MM.1S (cell line): ENCODE measurements around the gene KLHL1.
A peak's percentile ranks its signal among the peaks of the same experiment; 100 is the strongest.

Source experiments
- DNase-seq: peaks from one replicate; pipeline ENCODE4 v3.0.0-alpha.2; 2015
- H2AFZ ChIP-seq: fragments of 300-600 bp; sonication (generic); 2 replicates; pipeline ENCODE4 v1.6.0; 2016; ENCODE audit warnings: antibody characterized with exemption, low read length
- H3F3A ChIP-seq: fragments of 300-600 bp; sonication (generic); 2 replicates; pipeline ENCODE4 v1.6.1; 2016; ENCODE audit warnings: mild to moderate bottlenecking, antibody characterized with exemption, low read length, moderate library complexity, mixed read lengths; ENCODE audit not compliant: insufficient read depth
- H3K27ac ChIP-seq: fragments of 300-600 bp; sonication (generic); 2 replicates; pipeline ENCODE4 v1.5.1; 2016; ENCODE audit warnings: mild to moderate bottlenecking, low read length
- H3K27me3 ChIP-seq: fragments of 300-600 bp; sonication (generic); replicated peaks from 2 replicates; pipeline ENCODE4 v1.6.0; 2016; ENCODE audit warnings: low read length; ENCODE audit not compliant: insufficient read depth
- H3K36me3 ChIP-seq: fragments of 300-600 bp; sonication (generic); replicated peaks from 2 replicates; pipeline ENCODE4 v1.6.1; 2016; ENCODE audit warnings: mild to moderate bottlenecking, low read length, mixed read lengths; ENCODE audit not compliant: insufficient read depth
- H3K4me1 ChIP-seq: fragments of 300-600 bp; sonication (generic); 2 replicates; pipeline ENCODE4 v1.6.1; 2016; ENCODE audit warnings: low read length, mixed read lengths
- H3K4me2 ChIP-seq: fragments of 300-600 bp; sonication (generic); 2 replicates; pipeline ENCODE4 v1.6.0; 2016; ENCODE audit warnings: low read depth, low read length
- H3K4me3 ChIP-seq: fragments of 300-600 bp; sonication (generic); 2 replicates; pipeline ENCODE4 v1.5.1; 2016; ENCODE audit warnings: low read length, mixed read lengths
- H3K79me2 ChIP-seq: fragments of 300-600 bp; sonication (generic); 2 replicates; pipeline ENCODE4 v1.6.1; 2016; ENCODE audit warnings: mixed run types, low read length, mixed read lengths
- H3K9ac ChIP-seq: fragments of 300-600 bp; sonication (generic); 2 replicates; pipeline ENCODE4 v1.6.1; 2016; ENCODE audit warnings: low read length, mixed read lengths
- H3K9me2 ChIP-seq: fragments of 300-600 bp; sonication (generic); replicated peaks from 2 replicates; pipeline ENCODE4 v1.6.1; 2016; ENCODE audit warnings: mild to moderate bottlenecking, low read length, mixed read lengths; ENCODE audit not compliant: insufficient read depth
- H3K9me3 ChIP-seq: fragments of 300-600 bp; sonication (generic); replicated peaks from 2 replicates; pipeline ENCODE4 v1.6.1; 2016; ENCODE audit warnings: mild to moderate bottlenecking, low read length, mixed read lengths; ENCODE audit not compliant: insufficient read depth
- H4K20me1 ChIP-seq: fragments of 300-600 bp; sonication (generic); 2 replicates; pipeline ENCODE4 v1.6.1; 2016; ENCODE audit warnings: mild to moderate bottlenecking, low read length, moderate library complexity, mixed read lengths; ENCODE audit not compliant: insufficient read depth
- CTCF ChIP-seq: fragments of 300-600 bp; sonication (generic); IDR thresholded peaks from 2 replicates; pipeline ENCODE4 v1.5.1; 2016; ENCODE audit warnings: antibody characterized with exemption, low read length, mixed read lengths
- EZH2 ChIP-seq: fragments of 300-600 bp; sonication (generic); optimal IDR thresholded peaks from 2 replicates; pipeline ENCODE3; 2017; ENCODE audit warnings: low read depth, mild to moderate bottlenecking, antibody characterized with exemption, low read length, mixed read lengths
- EZH2phosphoT487 ChIP-seq: fragments of 300-600 bp; sonication (generic); IDR thresholded peaks from 2 replicates; pipeline ENCODE4 v1.6.1; 2018; ENCODE audit warnings: antibody characterized with exemption, low read length

Gene KLHL1

GRCh38 chr13:69872321-69873047 is 235.8 kb downstream of the KLHL1 start:
- Histone ChIP-seq H3K27me3 (no peaks in the 10 kb centered on the region), H3K9me3 (no peaks in the 10 kb centered on the region), H3K9ac (no peak overlapping the region), H2AFZ (no peak overlapping the region), H4K20me1 (no peaks in the 10 kb centered on the region), H3K4me3 (no peak overlapping the region), H3K4me1 (no peaks in the 10 kb centered on the region), H3K4me2 (no peak overlapping the region), H3K36me3 (no peaks in the 10 kb centered on the region), H3F3A (no peaks in the 10 kb centered on the region), H3K79me2 (no peaks in the 10 kb centered on the region), H3K27ac (no peak overlapping the region), H3K9me2 (no peaks in the 10 kb centered on the region)
- DNase-seq: no peak
- TF ChIP-seq EZH2phosphoT487: no peak
- no peak for TF ChIP-seq CTCF
- TF ChIP-seq EZH2: no peak

GRCh38 chr13:69866555-69866954 is 241.7 kb downstream of the KLHL1 start:
- Histone ChIP-seq H3K4me2 (no peak overlapping the region), H3K9me2 (no peaks in the 10 kb centered on the region), H3K27me3 (no peaks in the 10 kb centered on the region), H2AFZ (no peak overlapping the region), H3K36me3 (no peaks in the 10 kb centered on the region), H3K9me3 (no peaks in the 10 kb centered on the region), H3K27ac (no peak overlapping the region), H3K79me2 (no peaks in the 10 kb centered on the region), H3K4me1 (no peaks in the 10 kb centered on the region), H3F3A (no peaks in the 10 kb centered on the region), H3K4me3 (no peak overlapping the region), H3K9ac (no peak overlapping the region), H4K20me1 (no peaks in the 10 kb centered on the region)
- TF ChIP-seq EZH2phosphoT487: no peak
- TF ChIP-seq CTCF: no peak
- TF ChIP-seq EZH2: no peak
- no peak for DNase-seq

GRCh38 chr13:69857183-69857821 is 250.9 kb downstream of the KLHL1 start:
- Histone ChIP-seq H3K9me2 (no peaks in the 10 kb centered on the region), H3K27ac (no peak overlapping the region), H3K9me3 (no peaks in the 10 kb centered on the region), H3K9ac (no peak overlapping the region), H2AFZ (no peak overlapping the region), H3K4me2 (no peak overlapping the region), H3K36me3 (no peaks in the 10 kb centered on the region), H4K20me1 (no peaks in the 10 kb centered on the region), H3K27me3 (no peaks in the 10 kb centered on the region), H3K4me1 (no peaks in the 10 kb centered on the region), H3K79me2 (no peaks in the 10 kb centered on the region), H3F3A (no peaks in the 10 kb centered on the region), H3K4me3 (no peak overlapping the region)
- peak; percentile 40 for DNase-seq
- TF ChIP-seq CTCF (peak; percentile 54), EZH2 (no peak), EZH2phosphoT487 (no peak)
